Keratinocyte (primary cell): ENCODE data around the gene NLGN1.

Experiments used
- CTCF ChIP-seq, 3 experiments: IDR thresholded peaks in 1 of 3; conservative IDR thresholded peaks in 1 of 3; optimal IDR thresholded peaks in 1 of 3; 2 replicates in 2 of 3; 3 replicates in 1 of 3; pipeline versions ENCODE3 to v1.5.1; 2011; ENCODE audit warnings: low read length in 3 of 3, mild to moderate bottlenecking in 3 of 3, moderate library complexity in 2 of 3, control low read depth in 1 of 3, inconsistent platforms in 1 of 3; ENCODE audit not compliant: insufficient read depth in 2 of 3; ENCODE audit errors: extremely low read depth in 1 of 3
- EZH2 ChIP-seq: IDR thresholded peaks from one replicate; pipeline ENCODE4 v1.6.1; 2012; ENCODE audit warnings: inconsistent platforms, mild to moderate bottlenecking, low read length, moderate library complexity

GRCh38 chr3:174202561-174202960, 805.0 kb downstream of the NLGN1 start:
- TF ChIP-seq CTCF (optimal IDR thresholded peaks at IDR 0.05 in 1 of 3, IDR thresholded peaks at IDR 0.05 in 1 of 3, conservative IDR thresholded peaks at IDR 0.05 in 1 of 3; ENCODE audit: extremely low read depth in 1 of 3, insufficient read depth in 2 of 3, low read length in 3 of 3) (no peak), EZH2 (no peak)
